Aorta (tissue), 5 donors: ENCODE results near the gene NT5C2. TPM values are rescaled to one million over a fixed set of nuclear protein-coding genes. Genes with fewer than 3 reads are reported as not detected.
"Not testable (repeated sequence)": the region's sequence is repeated elsewhere in the genome, so short reads cannot be mapped to it uniquely, and the experiment has no call there.

Experiments used
- ATAC-seq: fragments of 200-7000 bp; cut with Tn5 transposase; one replicate; pipeline ENCODE4 v1.9.1; 2022; ENCODE audit warnings: moderate library complexity; ENCODE audit not compliant: low FRiP score
- DNase-seq, 2 donors: peaks; one replicate each; pipeline ENCODE4 v3.0.0-alpha.2; 2020
- H3K27ac ChIP-seq, 2 donors: one replicate each; pipeline ENCODE4 v1.5.1; 2013; ENCODE audit warnings: low read length in 2 of 2, mild to moderate bottlenecking in 2 of 2, moderate library complexity in 2 of 2, control low read depth in 1 of 2, inconsistent platforms in 1 of 2, low read depth in 1 of 2
- H3K27me3 ChIP-seq, 2 donors: one replicate each; pipeline ENCODE4 v1.6.1; 2013; ENCODE audit warnings: control low read depth in 1 of 2, low read length in 1 of 2, mild to moderate bottlenecking in 1 of 2, moderate library complexity in 1 of 2; ENCODE audit not compliant: insufficient read depth in 2 of 2, control insufficient read depth in 1 of 2
- H3K36me3 ChIP-seq, 2 donors: one replicate each; pipeline ENCODE4 v1.6.1; 2013; ENCODE audit warnings: control low read depth in 1 of 2, low read length in 1 of 2, mild to moderate bottlenecking in 1 of 2; ENCODE audit not compliant: insufficient read depth in 2 of 2, control insufficient read depth in 1 of 2
- H3K4me1 ChIP-seq, 2 donors: one replicate each; pipeline ENCODE4 v1.6.1; 2013; ENCODE audit warnings: low read length in 2 of 2, control low read depth in 1 of 2, mild to moderate bottlenecking in 1 of 2, moderate library complexity in 1 of 2; ENCODE audit not compliant: insufficient read depth in 2 of 2, control insufficient read depth in 1 of 2
- H3K4me3 ChIP-seq, 2 donors: one replicate each; pipeline ENCODE4 v1.5.1; 2013; ENCODE audit warnings: low read length in 2 of 2, control low read depth in 1 of 2, mild to moderate bottlenecking in 1 of 2
- H3K9me3 ChIP-seq: one replicate; pipeline ENCODE4 v1.6.1; 2013; ENCODE audit warnings: mild to moderate bottlenecking, low read length; ENCODE audit not compliant: control insufficient read depth
- WGBS, 2 donors: extraction: QIAGEN DNeasy Blood & Tissue Kit; methylation state at CpG; one replicate each; pipeline ENCODE4 v1.1.7; 2013; 5-methylcytosine and 5-hydroxymethylcytosine counted together
- intact Hi-C, 2 donors: fragments of 100-400 bp; cut with DNase I; formaldehyde crosslinking; loops; one replicate each; pipeline versions ENCODE4 v1.14.2 to v1.15.0; 2022
- polyA plus RNA-seq, 2 donors: library from polyadenylated mRNA; stranded (reverse); fragments of 200-250 nt; gene quantifications; one replicate each; pipeline ENCODE4 v1.2.3, GENCODE V29; 2013
- total RNA-seq, 2 donors: library from RNA; stranded (reverse); fragmentation: NEBNext Ultra II Directional; extraction: Animal tissue kit (Norgen Biotek cat#: 25700); gene quantifications; one replicate each; pipeline ENCODE4 v1.2.1, GENCODE V29; 2021
- donor health status: healthy with polysubstance abuse.
- donor health status: Bipolar disorder and iron deficiency.
- donor health status: DM: no; HTN: no; CAD: no.
- donor health status: DM: no; HTN: no; CAD: no.
- donor health status: DM: yes; HTN: yes; CAD: no.

The NT5C2 gene
- total and polyA plus RNA-seq, 4 donors: 34.7 to 102 (median 73.9) TPM

DNA sequence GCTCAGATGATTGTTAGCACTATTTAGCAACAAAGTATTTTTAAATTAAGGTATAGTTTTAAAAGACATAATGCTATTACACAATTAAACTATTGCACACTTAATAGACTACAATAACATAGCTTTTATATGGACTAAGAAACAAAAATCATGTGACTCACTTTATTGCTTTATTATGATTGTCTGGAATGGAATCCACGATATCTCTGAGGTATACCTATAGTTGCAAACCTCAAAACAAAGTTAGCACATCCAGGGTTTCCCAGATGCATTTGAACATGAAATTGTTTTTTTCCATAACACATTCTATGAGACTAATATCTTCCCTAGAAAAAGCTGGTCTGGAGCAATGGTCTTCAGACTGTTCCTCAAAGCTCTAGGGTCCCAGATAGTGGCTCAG lies 34.3 kb upstream of the NT5C2 start:
- Histone ChIP-seq H3K4me3 (no peak overlapping the region), H3K27ac (peak overlapping the region; percentile 54 to 64), H3K36me3 (no peaks in the 10 kb centered on the region), H3K4me1 (peaks cover 8 to 9% of the 10 kb centered on the region in 2 donors), H3K9me3 (no peaks in the 10 kb centered on the region), H3K27me3 (no peaks in the 10 kb centered on the region)
- intact Hi-C loops: no loop called here
- DNase-seq (no peak), ATAC-seq (no peak)
- 71 to 76% methylated on average over 1 of the region's 1 CpG for WGBS, 2 donors

DNA sequence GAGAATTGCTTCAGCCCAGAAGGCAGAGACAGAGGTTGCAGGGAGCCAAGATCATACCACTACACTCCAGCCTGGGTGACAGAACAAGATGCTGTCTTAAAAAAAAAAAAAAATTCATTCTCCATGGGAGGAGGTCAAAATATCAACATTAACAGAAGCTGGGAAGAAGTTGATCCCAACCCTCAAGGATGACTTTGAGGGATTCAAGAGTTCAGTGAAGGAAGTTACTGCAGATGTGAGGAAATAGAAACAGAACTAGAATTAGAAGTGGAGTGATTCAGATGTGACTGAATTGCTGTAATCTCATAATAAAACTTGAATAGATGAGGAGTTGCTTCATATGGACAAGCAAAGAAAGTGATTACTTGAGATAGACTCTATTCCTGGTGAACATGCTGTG lies 32.9 kb upstream of the NT5C2 start:
- DNase-seq: no peak
- ATAC-seq: no peak
- Histone ChIP-seq H3K4me1 (peaks cover 4 to 9% of the 10 kb centered on the region in 2 donors), H3K4me3 (no peak overlapping the region), H3K9me3 (no peaks in the 10 kb centered on the region), H3K36me3 (no peaks in the 10 kb centered on the region), H3K27ac (no peak overlapping the region), H3K27me3 (no peaks in the 10 kb centered on the region)
- intact Hi-C loops: no loop called here

DNA sequence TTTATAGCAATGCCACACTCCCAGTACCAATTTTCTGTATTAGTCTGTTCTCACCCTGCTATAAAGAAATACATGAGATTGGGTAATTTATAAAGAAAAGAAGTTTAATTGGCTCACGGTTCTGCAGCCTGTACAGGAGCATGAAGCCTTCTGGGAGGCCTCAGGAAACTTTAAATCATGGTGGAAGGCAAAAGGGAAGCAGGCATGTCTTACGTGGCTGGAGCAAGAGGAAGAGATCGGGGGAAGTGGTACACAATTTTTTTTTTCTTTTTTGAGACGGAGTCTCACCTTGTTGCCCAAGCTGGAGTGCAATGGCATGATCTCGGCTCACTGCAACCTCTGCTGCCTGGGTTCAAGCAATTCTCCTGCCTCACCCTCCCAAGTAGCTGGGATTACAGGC lies 31.6 kb upstream of the NT5C2 start:
- DNase-seq, H3K27ac ChIP-seq, H3K4me3 ChIP-seq, H3K36me3 ChIP-seq, H3K27me3 ChIP-seq, intact Hi-C loops, ATAC-seq, H3K4me1 ChIP-seq, H3K9me3 ChIP-seq: not testable (repeated sequence)
- WGBS, 2 donors: 92 to 93% methylated on average over 5 of the region's 5 CpGs

DNA sequence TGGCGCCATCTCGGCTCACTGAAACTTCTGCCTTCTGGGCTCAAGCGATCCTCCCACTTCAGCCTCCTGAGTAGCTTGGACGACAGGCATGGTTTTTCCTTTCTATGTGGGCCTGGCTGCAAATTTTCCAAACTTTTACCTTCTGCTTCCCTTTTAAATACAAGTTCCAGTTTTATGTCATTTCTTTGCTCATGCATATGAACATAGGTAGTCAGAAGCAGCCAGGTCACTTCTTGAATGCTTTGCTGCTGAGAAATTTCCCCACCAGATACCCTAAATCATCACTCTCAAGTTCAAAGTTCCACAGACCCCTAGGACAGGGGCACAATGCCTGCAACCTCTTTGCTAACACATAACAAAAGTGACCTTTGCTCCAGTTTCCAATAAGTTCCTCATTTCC lies 31.1 kb upstream of the NT5C2 start:
- H3K27me3 ChIP-seq: no peaks in the 10 kb centered on the region
- intact Hi-C loops: no loop called here
- ATAC-seq (no peak), DNase-seq (no peak)
- no peaks in the 10 kb centered on the region for H3K9me3 ChIP-seq
- peaks cover 0 to 2% of the 10 kb centered on the region in 2 donors for H3K4me1 ChIP-seq
- no peak overlapping the region for H3K27ac ChIP-seq
- H3K4me3 ChIP-seq: no peak overlapping the region
- WGBS, 2 donors: 96% methylated on average over 4 of the region's 4 CpGs
- H3K36me3 ChIP-seq: no peaks in the 10 kb centered on the region

DNA sequence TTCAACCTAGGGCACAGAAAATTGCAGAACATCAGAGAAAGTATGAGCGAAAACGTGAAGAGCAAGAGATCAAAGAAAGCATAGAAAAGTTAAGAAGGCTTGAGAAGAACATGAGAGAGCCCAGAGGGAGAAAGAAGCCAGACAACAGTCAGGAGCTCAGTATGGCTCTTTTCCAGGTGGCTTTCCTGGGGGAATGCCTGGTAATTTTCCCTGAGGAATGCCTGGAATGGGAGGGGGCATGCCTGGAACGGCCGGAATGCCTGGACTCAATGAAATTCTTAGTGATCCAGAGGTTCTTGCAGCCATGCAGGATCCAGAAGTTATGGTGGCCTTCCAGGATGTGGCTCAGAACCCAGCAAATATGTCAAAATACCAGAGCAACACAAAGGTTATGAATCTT lies 23.3 kb upstream of the NT5C2 start:
- H3K36me3 ChIP-seq, H3K27ac ChIP-seq, H3K4me3 ChIP-seq, H3K27me3 ChIP-seq, DNase-seq, H3K9me3 ChIP-seq, intact Hi-C loops, ATAC-seq, H3K4me1 ChIP-seq: not testable (repeated sequence)
- 24 to 25% methylated on average over 4 of the region's 4 CpGs for WGBS, 2 donors

DNA sequence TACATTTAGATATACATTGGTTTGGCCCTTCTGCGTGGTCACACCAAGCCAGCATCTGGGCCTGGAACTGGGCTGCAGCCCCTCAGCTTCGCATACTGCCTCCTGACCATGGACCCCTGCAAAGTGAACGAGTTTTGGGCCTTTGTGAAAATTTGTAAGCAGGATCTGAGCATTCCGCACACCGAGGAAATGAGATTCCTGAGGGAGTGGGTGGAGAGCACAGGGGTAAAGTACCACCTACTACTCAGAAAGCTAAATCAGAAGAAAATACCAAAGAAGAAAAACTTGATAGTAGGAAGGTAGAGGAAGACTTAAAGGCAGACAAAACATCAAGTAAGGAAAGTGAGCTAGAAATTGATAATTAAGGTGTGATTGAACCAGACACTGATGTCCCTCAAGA lies 22.5 kb upstream of the NT5C2 start:
- H3K36me3 ChIP-seq: no peaks in the 10 kb centered on the region
- H3K27ac ChIP-seq: no peak overlapping the region
- DNase-seq (no peak), ATAC-seq (no peak)
- no peak overlapping the region for H3K4me3 ChIP-seq
- no peaks in the 10 kb centered on the region for H3K9me3 ChIP-seq
- WGBS, 2 donors: 94% methylated on average over 5 of the region's 5 CpGs
- H3K27me3 ChIP-seq: no peaks in the 10 kb centered on the region
- peaks cover 0 to 2% of the 10 kb centered on the region in 2 donors for H3K4me1 ChIP-seq
- intact Hi-C loops: no loop called here

DNA sequence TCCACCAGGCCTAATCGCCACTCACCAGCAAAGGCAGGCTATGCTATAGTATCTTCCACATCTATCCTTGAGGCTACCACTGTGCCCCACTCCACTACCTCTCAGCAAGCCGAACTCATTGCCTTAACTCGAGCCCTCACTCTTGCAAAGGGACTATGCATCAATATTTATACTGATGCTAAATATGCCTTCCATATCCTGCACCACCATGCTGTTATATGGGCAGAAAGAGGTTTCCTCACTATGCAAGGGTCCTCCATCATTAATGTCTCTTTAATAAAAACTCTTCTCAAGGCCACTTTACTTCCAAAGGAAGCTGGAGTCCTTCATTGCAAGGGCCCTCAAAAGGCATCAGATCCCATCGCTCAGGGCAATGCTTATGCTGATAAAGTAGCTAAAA lies 17.2 kb upstream of the NT5C2 start:
- DNase-seq, H3K4me1 ChIP-seq, ATAC-seq, H3K27me3 ChIP-seq, H3K9me3 ChIP-seq, H3K36me3 ChIP-seq, intact Hi-C loops, H3K4me3 ChIP-seq, H3K27ac ChIP-seq: not testable (repeated sequence)
- 96 to 97% methylated on average over 4 of the region's 4 CpGs for WGBS, 2 donors

DNA sequence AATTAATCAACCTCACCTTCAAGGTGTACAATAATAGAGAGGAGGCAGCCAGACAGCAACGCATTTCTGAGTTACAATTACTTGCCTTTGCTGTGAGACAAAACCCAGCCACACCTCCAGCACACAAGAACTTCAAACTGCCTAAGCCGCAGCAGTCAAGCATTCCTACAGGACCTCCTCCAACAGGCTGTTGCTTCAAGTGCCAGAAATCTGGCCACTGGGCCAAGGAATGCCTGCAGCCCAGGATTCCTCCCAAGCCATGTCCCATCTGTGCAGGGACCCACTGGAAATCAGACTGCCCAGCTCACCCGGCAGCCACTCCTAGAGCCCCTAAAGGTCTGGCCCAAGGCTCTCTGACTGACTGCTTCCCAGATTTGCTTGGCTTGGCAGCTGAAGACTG lies 14.6 kb upstream of the NT5C2 start:
- H3K4me1 ChIP-seq, DNase-seq, H3K4me3 ChIP-seq, H3K9me3 ChIP-seq, H3K27me3 ChIP-seq, intact Hi-C loops, H3K36me3 ChIP-seq, H3K27ac ChIP-seq, ATAC-seq: not testable (repeated sequence)
- 10% methylated on average over 3 of the region's 3 CpGs for WGBS, 2 donors

DNA sequence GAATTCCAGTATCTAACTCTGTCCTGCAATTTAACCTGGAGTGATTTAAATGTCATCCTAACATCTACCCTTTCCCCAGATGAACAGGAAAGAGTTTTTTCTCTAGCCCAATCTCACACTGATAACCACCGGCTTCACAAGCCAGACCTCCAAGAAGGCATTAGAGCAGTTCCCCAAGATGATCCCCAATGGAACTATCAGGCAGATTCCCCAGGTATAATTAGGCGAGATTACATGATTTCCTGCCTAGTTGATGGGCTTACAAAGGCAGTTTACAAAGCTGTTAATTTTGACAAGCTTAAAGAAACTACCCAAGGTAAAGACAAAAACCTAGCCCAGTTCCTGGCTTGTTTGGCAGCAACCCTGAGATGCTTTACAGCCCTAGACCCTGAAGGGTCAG lies 14.1 kb upstream of the NT5C2 start:
- no peak overlapping the region for H3K27ac ChIP-seq
- intact Hi-C loops: no loop called here
- DNase-seq (no peak), ATAC-seq (no peak)
- no peaks in the 10 kb centered on the region for H3K4me1 ChIP-seq
- WGBS, 2 donors: 76 to 82% methylated on average over 2 of the region's 2 CpGs
- H3K9me3 ChIP-seq: no peaks in the 10 kb centered on the region
- H3K4me3 ChIP-seq: no peak overlapping the region
- H3K36me3 ChIP-seq: no peaks in the 10 kb centered on the region
- no peaks in the 10 kb centered on the region for H3K27me3 ChIP-seq
